Left colon (tissue), 2 donors: ENCODE measurements around the gene NFAM1. TPM values are rescaled to one million over a fixed set of nuclear protein-coding genes. Genes with fewer than 3 reads are reported as not detected.

ENCODE experiments used
- ATAC-seq: fragments of 200-7000 bp; cut with Tn5 transposase; one replicate; pipeline ENCODE4 v1.9.1; 2020; ENCODE audit warnings: mild to moderate bottlenecking, moderate library complexity
- DNase-seq, 2 donors: peaks; one replicate each; pipeline ENCODE4 v3.0.0-alpha.2; 2020
- intact Hi-C, 2 donors: fragments of 100-400 bp; cut with DNase I in 1 of 2; cut with micrococcal nuclease in 1 of 2; formaldehyde crosslinking; loops; one replicate each; pipeline versions ENCODE4 v1.11.2 to v1.14.0; 2022; cut with DNase I, micrococcal nuclease
- total RNA-seq, 2 donors: library from RNA; stranded (reverse); fragmentation: NEBNext Ultra II Directional; extraction: Animal tissue kit (Norgen Biotek cat#: 25700); gene quantifications; one replicate each; pipeline ENCODE4 v1.2.1, GENCODE V29; 2021
- donor health status: DM: no; HTN: no; CAD: no.
- donor health status: DM: yes; HTN: yes; CAD: no.

Gene NFAM1
- total RNA-seq, 2 donors from 2014 or later = 0.55 to 2.9 TPM

GRCh38 chr22:42397332-42398249, 34.6 kb downstream of the NFAM1 start:
- ATAC-seq (no peak), DNase-seq (peak; percentile 31 to 43)
- intact Hi-C loops = no loop called here

- peak in 1 of 2 donors; percentile 28 for DNase-seq
- no peak for ATAC-seq
- intact Hi-C loops = no loop called here
Observed at GRCh38 chr22:42396621-42397331, 35.4 kb downstream of the NFAM1 start.

GRCh38 chr22:42389143-42389542, 43.1 kb downstream of the NFAM1 start:
- ATAC-seq = no peak
- intact Hi-C loops = no loop called here
- DNase-seq = no peak

- DNase-seq (no peak), ATAC-seq (no peak)
- intact Hi-C loops = no loop called here
Observed at GRCh38 chr22:42388130-42388797, 43.9 kb downstream of the NFAM1 start.

GRCh38 chr22:42387631-42388030, 44.6 kb downstream of the NFAM1 start:
- intact Hi-C loops = no loop called here
- DNase-seq (no peak), ATAC-seq (no peak)

GRCh38 chr22:42385696-42386095, 46.5 kb downstream of the NFAM1 start:
- DNase-seq (no peak), ATAC-seq (no peak)
- intact Hi-C loops = no loop called here

GRCh38 chr22:42384506-42384905, 47.7 kb downstream of the NFAM1 start:
- no peak for ATAC-seq
- intact Hi-C loops = no loop called here
- no peak for DNase-seq

- DNase-seq (no peak), ATAC-seq (no peak)
- intact Hi-C loops = no loop called here
Observed at GRCh38 chr22:42383851-42384417, 48.3 kb downstream of the NFAM1 start.

GRCh38 chr22:42383287-42383686, 48.9 kb downstream of the NFAM1 start:
- DNase-seq (no peak), ATAC-seq (no peak)
- intact Hi-C loops = no loop called here

- no peak for DNase-seq
- no peak for ATAC-seq
- intact Hi-C loops = no loop called here
Observed at GRCh38 chr22:42380769-42381551, 51.2 kb downstream of the NFAM1 start.

GRCh38 chr22:42379966-42380537, 52.2 kb downstream of the NFAM1 start:
- intact Hi-C loops = no loop called here
- ATAC-seq (peak; percentile 65), DNase-seq (no peak)

GRCh38 chr22:42376711-42377554, 55.3 kb downstream of the NFAM1 start:
- intact Hi-C loops = no loop called here
- DNase-seq = peak; percentile 60 to 83
- peak; percentile 55 for ATAC-seq

- DNase-seq (peak; percentile 35 to 58), ATAC-seq (no peak)
- intact Hi-C loops = no loop called here
Observed at GRCh38 chr22:42375982-42376381, 56.2 kb downstream of the NFAM1 start.

- ATAC-seq = no peak
Observed at GRCh38 chr22:42372976-42373375, 59.2 kb downstream of the NFAM1 start.

GRCh38 chr22:42371501-42371900, 60.7 kb downstream of the NFAM1 start:
- ATAC-seq (no peak), DNase-seq (no peak)
- intact Hi-C loops = no loop called here

More at GRCh38 chr22:42372976-42373375, 59.2 kb downstream of the NFAM1 start:
- intact Hi-C loops = no loop called here
- no peak for DNase-seq

- ATAC-seq = no peak
- intact Hi-C loops = no loop called here
- no peak for DNase-seq
Observed at GRCh38 chr22:42371099-42371498, 61.1 kb downstream of the NFAM1 start.
